SKM-1 (cell line): ENCODE measurements around the gene SRRM2.
A peak's percentile ranks its signal among the peaks of the same experiment; 100 is the strongest.

Experiments used
- DNase-seq: peaks from one replicate; lab custom pipeline; 2025; ENCODE audit not compliant: unreplicated experiment; lab: John Stamatoyannopoulos, UW

The SRRM2 gene

DNA sequence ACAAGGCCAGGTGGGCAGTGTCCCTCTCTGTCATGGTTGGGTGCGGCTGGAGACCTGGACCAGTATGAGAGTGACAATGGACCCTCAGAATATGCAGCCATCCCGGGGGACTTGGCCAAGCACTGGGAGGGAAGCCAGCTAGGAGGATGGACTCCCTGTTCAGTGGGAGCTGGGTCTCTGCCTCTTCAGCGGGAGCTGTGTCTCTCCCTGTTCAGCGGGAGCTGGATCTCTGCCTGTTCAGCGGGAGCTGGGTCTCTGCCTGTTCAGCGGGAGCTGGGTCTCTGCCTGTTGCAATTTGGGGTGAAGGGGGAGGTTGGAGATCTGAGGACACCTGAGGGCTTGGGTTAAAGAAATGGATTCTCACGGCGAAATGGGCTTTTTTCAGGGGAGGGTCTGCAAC lies 38.7 kb downstream of the SRRM2 start:
- DNase-seq, result no peak

DNA sequence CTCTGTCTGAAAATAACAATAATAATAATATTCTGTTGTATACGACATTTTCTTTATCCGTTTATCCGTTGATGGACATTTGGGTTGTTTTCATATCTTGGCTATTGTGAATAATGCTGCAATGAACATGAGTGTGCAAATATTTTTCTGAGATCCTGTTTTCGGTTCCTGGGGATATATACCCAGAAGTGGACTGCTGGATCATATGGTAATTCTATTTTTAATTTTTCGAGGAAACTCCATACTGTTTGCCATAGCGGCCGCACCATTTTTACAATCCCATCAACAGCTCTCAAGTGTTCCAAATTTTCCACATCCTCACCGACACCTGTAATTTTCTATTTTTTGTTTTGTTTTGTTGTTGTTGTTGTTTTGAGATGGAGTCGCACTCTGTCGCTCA lies 40.5 kb downstream of the SRRM2 start:
- no peak for DNase-seq

DNA sequence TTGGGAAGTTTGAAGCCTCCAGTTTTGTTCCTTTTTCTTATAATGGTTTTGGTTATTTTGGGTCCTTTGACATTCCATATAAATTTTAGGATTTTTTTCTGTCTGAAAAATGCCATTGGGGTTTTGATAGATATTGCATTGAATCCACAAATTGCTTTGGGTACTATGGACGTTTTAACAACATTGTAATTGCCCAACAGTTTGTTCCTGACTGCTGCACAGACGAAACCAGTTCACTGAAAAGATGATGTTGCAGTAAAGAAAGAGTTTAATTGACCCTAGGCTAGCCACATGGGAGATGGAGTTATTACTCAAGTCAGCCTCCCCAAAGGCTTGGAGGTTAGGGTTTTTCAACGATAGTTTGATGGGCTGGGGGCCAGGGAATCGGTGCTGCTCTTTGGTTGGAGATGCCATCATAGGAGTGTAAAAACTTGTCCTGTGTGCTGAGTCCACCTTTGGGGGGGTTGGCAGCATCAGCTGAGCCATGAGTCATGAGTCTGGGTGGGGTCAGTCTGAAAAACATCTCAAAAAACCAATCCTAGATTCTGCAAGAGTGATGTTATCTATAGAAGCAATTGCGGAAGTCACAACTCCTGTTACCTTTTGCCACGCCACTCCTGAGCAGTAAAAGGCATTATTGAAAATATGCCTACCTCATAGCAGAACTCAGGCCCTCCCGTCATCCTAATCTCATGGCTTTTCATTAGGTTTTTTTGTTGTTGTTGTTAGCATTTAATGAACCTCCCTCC lies 43.1 kb downstream of the SRRM2 start:
- peak; percentile 48 for DNase-seq

DNA sequence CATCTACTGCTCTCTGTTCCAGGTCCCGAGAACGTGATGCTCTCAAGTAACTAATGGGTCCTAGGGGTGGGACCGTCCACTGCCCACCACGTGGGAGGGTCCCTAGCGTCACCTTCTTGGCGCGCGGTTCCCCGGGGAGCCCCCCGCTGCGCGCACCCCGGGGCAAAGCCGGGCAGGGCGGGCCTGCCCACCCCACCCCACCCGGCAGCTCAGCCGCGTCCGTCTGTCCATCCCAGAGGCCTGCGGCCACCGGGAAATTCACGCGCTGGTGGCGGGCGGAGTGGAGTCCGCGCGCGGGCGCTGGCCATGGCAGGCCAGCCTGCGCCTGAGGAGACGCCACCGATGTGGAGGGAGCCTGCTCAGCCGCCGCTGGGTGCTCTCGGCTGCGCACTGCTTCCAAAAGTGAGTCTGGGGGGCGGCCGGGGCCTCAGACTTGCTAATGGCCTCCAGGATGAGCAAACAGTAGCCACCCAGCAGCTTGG lies 46.3 kb downstream of the SRRM2 start:
- DNase-seq, result no peak

DNA sequence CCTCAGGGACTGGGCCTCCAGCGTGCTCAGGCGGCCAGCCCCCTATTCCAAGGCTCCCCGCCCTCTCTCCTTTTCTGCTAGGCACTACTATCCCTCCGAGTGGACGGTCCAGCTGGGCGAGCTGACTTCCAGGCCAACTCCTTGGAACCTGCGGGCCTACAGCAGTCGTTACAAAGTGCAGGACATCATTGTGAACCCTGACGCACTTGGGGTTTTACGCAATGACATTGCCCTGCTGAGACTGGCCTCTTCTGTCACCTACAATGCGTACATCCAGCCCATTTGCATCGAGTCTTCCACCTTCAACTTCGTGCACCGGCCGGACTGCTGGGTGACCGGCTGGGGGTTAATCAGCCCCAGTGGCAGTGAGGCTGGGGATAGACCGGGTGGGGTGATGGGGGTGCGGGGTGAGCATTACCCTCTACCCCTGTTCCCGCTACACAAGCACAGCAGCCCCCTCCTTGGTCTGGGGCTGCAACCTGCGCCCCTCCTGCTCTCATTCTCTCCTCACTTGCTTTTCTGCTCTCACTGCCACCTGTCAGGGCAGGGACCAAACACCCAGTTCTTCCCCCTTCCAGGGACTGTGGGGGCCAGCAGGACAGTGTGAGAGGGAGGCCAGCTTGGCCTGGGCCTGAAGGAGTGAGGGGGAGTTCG lies 46.9 kb downstream of the SRRM2 start:
- no peak for DNase-seq

DNA sequence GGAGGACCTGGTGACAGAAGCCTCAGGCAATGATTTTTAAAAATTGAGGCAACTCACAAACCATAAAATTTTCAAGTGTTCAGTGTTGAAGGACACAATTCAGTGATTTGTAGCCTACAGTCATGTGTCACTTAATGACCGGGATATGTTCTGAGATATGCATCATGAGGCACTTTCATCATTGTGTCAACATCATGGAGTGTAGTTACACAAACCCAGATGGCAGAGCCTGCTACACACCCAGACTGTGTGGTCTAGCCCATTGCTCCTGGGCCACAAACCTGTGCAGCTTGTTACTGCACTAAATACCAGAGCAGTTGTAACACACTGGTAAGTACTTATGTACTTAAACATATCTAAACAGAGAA lies 47.4 kb downstream of the SRRM2 start:
- DNase-seq, result no peak

DNA sequence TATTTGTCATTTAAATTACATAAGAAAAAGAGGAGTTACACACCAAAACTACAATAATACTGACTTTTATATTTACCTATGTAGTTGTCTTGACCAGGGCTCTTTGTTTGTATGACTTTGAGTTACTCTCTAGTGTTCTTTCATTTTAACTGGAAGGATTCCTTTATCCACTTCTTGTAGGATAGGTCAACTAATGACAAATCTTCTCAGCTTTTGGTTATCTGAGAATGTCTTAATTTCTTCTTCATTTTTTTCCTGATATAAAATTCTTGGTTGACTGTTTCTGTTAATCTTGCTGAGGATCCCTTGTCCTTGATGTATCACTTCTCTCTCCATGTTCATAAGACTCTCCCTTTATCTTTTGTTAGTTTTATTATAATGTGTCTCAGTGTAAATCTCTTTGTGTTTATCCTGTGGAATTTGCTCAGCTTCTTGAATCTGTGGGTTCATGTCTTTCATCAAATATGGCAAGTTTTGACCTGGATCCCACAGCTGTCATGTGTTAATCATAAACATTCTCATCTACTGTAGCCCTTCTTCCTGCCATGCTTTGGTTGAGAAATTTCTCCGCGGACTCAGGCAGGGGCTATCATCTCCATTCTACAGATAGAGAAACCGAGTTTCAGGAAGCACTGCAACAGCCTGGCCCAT lies 51.2 kb downstream of the SRRM2 start:
- no peak for DNase-seq

DNA sequence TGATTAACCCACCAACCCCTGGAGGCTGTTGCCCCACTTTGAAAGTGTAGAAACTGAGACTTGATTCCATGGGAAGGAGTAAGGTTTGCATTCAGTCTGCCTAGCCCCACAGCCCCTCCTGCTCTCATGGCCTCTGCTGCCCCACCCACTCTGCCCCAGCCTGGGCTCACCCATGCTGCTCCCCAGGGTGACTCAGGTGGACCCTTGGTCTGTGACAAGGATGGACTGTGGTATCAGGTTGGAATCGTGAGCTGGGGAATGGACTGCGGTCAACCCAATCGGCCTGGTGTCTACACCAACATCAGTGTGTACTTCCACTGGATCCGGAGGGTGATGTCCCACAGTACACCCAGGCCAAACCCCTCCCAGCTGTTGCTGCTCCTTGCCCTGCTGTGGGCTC lies 52.3 kb downstream of the SRRM2 start:
- DNase-seq, result no peak

DNA sequence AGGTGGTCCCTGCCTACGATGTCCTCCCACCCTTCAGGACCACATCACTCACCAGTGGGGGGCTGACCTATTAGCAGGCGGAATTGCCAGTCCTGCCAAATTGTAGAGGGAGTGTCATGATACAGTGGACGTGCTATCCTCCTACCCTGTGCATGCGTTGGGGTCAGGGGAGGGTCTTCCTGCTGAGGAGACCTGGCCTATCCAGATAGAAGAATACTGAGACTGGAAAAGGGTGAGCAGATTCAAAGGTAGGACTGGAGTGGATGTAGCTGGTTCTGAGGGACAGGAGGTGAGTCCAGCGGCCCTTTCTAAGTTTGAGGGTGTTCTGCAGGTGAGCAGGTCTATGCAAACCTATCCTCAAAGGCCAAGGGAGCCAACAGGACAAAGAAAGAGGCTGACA lies 53.8 kb downstream of the SRRM2 start:
- DNase-seq, result no peak

DNA sequence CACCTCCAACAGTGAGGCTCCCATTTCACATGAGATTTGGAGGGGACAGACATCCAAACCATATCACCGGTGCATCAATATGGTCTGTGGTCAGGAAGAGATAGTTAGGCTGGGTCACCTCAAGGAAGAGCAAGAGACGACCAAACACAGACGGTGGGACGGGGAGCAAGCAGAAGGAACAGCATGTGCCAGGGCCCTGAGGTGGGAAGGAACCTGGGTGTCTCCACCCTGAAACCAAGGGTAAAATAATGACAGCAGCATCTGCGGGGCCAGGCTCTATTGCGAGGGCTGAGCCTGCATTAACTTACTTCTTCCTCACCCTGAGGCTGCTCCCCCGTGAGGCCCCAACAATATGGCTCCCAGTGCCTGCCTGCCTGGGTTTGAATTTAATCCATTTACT lies 55.7 kb downstream of the SRRM2 start:
- DNase-seq, result no peak

DNA sequence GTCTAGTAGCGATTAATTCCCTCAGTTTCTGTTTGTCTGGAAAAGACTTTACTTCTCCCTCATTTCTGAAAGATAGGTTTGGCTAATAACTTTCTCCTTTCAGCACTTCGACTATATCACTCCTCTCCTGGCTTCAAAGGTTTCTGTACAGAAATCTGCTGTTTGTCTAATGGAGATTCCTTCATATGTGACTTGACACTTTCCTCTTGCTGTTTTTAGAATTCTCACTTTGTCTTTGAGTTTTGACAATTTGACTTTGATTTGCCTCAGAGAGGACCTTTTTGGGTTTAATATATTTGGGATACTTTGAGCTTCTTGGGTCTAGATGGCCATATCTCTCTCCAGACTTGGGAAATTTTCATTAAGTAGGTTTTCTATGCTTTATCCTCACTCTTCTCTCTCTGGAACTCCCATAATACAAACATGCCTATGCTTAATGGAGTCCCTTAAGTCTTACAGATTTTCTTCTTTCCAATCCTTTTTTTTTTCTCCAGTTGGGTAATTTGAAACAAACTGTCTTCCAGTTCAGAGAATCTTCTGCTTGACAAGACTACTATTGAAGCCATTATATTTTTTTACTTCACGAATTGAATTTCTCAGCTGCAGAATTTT lies 56.8 kb downstream of the SRRM2 start:
- no peak for DNase-seq

DNA sequence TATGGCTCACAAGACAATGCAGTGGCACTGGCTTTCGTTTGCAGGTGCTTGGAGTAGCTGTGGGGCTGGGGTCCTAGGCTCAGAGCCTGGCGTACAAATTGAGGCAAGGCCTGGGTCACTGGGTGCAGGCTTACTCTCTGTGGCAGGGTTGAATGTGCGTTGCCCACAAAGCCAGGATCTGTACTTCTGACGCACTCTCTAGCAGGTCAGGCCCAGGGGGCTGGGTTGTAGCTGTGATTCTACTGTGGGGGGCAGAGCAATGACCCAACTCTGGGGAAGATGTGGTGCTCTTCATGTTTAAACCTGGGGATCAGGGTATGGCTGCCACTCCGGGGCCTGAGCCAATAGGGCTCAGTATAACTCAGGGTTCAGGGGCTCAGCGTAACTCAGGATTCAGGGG lies 58.2 kb downstream of the SRRM2 start:
- DNase-seq, result no peak

DNA sequence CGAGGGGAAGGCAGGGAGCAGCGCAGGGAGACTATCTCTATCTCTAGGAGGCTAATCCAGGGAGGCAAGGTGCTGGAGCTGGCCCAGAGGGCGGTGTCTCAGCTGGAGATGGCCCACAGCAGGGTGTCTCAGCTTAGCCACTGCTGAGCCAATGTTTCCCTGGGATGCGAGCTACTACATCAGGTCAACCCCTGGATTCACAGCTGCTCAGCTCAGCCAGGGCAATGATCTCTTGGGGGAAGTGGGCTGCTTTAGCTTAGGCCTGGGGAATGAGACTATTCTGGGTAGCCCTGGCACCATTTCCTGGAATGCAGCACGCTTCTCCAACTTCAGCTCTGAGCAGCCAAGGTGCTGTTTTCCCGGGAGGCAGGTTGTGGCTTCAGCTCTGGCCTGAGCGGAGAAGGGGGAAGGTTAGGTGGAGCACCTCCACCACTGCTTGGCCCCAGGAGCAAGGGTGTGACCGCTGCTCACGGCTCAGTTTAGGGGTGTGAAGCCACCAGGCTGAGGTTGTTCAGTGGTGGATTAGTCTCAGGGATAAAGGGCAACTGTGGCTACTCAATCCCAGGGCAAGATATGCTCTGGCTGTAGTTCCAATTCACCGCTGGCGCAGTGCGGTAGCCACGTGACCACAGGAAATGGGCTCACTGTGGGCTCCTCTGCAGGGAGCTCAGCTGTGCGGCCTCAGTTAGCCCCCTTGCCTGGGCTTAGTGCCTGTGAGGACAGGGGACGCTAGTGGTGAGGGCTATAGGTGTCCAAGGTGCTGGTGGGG lies 59.4 kb downstream of the SRRM2 start:
- DNase-seq, result no peak

DNA sequence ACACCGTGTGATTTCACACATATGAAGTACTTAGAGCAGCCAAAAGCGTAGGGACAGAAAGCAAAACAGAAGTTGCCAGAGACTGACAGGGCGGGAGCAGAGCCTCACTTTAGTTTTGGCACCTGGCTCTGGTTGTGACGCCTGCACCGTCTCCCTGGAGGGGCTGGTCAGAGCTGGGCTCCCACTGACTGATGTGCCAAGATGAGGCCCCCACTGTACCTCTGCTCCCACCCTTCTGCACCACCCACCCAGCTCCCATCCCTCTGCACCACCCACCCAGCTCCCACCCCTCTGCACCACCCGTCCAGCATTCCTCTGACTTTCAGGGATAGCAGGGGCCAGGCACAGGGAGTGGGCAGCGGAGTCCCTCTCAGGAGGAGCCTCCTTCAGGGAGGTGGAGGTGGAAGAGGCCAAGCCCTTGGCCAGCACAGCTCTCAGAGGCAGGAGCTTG lies 61.4 kb downstream of the SRRM2 start:
- no peak for DNase-seq

DNA sequence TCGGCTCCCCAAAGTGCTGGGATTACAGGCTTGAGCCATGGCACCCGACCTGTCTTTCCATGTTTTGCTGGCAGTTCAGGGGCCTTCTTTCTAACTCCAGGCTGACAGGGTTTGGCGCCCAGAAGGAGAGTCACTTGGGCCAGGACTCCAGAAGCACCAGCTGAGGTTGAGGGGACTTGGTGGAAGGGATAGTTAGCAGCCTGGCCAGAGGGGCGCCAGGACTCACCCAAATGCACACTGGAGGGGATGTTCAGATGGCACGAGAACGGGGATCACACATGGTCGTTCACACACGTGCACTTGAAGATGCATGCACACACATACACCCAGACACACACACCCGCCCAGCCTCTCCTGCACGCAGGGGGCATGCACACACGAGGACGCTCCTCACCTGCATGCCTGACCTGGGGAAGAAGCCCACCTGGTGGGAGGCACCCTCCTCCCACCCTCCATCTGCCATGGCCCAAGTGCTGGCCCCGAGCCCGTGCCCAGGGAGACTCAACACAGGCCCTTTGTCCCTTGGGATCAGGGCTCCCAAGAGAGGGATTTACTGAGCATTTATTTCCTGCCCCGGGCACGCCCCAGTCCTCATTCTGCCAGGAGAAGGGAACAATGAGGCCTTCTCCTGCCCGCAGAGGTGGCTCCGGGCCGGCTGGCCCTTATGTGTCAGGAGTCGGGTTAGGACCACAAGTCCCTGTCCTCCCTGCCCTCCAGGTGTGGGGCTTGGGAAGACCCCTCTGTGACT lies 62.3 kb downstream of the SRRM2 start:
- no peak for DNase-seq

DNA sequence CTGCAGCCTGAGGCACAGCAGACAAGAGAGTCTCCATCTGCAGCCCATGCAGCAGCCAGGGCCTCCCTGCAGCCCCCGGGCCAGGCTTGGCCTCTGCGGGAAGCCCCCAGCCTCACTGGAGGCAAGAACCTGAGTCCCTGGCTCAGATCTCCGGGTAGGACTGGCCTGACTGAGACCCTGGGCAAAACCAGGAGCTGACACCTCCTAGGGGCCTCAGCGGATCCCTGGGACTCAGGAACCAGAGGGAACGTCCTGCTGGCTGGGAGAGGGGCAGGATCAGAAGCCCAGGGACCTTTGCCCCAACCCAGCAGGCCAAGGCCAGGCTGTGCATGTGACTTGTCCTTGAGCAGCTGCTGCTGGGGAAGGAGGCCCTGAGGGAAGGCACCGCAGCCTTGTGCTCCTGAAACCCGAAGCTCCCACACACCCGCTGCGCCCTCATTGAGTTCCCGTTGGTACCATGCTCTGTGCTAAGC lies 62.9 kb downstream of the SRRM2 start:
- no peak for DNase-seq

DNA sequence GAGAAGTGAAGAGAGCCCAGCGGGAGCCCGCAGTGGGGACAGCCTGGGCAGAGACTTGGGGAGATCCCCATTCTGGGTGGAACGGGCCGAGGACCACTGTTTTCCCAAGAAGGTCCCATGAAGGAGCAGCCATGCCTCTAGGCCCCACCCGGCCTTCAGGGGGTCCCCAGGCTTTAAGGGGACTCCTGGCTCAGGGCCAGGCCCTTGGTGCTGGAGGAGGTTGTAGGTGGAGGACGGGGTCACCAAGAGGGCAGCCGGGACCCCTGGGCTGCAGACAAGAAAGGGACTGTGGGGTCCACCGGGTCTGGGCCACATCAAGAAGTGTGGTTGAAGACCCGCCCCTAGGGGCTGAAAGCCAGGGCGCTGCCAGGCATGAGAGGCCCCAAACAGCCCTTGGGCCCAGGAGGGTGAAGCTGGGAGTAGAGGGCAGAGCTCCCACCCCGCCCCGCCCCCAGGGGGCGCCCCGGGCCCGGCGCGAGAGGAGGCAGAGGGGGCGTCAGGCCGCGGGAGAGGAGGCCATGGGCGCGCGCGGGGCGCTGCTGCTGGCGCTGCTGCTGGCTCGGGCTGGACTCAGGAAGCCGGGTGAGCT lies 64.4 kb downstream of the SRRM2 start, which contains the start of gene PRSS21:
TSS of gene PRSS21 (plus strand) at position 487 of the 589 bp plus-strand sequence. CDS start at position 519, 32 bp downstream.
- DNase-seq, result peak; percentile 22

DNA sequence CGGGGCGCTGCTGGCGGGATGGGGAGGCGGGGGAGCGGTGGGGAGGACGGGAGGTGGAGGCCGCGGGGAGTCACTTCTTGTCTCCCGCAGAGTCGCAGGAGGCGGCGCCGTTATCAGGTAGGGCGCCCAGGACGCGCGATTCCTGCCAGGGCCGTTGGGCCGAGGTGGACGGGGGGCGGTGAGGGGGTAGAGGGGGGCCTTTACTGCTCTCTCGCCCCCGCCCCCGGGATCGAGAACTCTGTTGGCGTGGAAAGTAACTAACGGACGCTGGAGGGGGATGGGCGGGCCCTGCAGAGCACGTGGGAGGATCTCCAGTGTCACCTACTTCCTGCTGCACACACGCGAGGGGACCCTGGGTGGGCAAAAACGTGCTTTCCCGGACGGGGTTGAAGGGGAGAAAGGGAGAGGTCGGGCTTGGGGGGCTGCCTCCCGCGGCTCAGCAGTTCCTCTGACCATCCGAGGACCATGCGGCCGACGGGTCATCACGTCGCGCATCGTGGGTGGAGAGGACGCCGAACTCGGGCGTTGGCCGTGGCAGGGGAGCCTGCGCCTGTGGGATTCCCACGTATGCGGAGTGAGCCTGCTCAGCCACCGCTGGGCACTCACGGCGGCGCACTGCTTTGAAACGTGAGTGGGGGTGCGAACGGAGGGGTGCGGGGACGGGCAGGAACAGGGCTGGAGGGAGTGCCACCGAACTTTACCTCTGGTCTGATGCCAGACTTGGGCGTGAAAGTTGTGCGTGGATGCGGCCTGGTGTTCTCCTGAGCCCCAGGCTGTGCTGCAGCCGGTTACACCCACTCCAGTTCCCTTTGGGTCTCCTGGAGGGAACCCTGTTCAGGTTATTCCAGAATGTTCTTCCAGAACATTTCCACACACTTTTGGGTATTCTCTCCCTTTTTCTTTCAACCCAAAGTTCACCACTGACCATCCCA lies 65.2 kb downstream of the SRRM2 start:
- DNase-seq, result no peak
